Vagina (tissue), 2 donors: ENCODE results near the gene CSF1R.

Source experiments
- CTCF ChIP-seq, 3 experiments: fragments of 450-650 bp in 2 of 3; fragments of 200-600 bp in 1 of 3; sonication (generic) in 1 of 3; IDR thresholded peaks; one replicate each; pipeline ENCODE4 v1.5.1; 2017 to 2019; ENCODE audit warnings: antibody characterized with exemption in 3 of 3, mild to moderate bottlenecking in 2 of 3, moderate library complexity in 2 of 3
- POLR2AphosphoS5 ChIP-seq, 2 donors: sonication (generic); formaldehyde crosslinking; IDR thresholded peaks; one replicate each; pipeline ENCODE4 v1.9.0; 2017; ENCODE audit warnings: antibody characterized with exemption in 2 of 2, mild to moderate bottlenecking in 2 of 2, low read depth in 1 of 2; ENCODE audit not compliant: insufficient read depth in 1 of 2

- no peak for TF ChIP-seq POLR2AphosphoS5 (IDR thresholded peaks at IDR 0.05; ENCODE audit: insufficient read depth in 1 of 2, low read depth in 1 of 2)
- TF ChIP-seq CTCF (IDR thresholded peaks at IDR 0.05) = no peak
Observed at GRCh38 chr5:150118561-150119229, 32.3 kb upstream of the CSF1R start.
